BLaER1 treated with 17β-estradiol and CSF1 and Interleukin-3, amounts not matched to agents 10 nM and 100 nM (cell line): ENCODE data around the gene TAF6L.
"Not testable (repeated sequence)": the region's sequence is repeated elsewhere in the genome, so short reads cannot be mapped to it uniquely, and the experiment has no call there.

Experiments
- H3K27ac ChIP-seq, 11 experiments: shearing (Covaris generic); formaldehyde crosslinking; 2 replicates each; pipeline ENCODE4 v1.8.1; 2022
- H3K27me3 ChIP-seq, 11 experiments: shearing (Covaris generic); formaldehyde crosslinking; 2 replicates each; pipeline ENCODE4 v1.8.1; 2022
- H3K36me3 ChIP-seq, 11 experiments: shearing (Covaris generic); formaldehyde crosslinking; 2 replicates each; pipeline ENCODE4 v1.8.1; 2022
- H3K4me1 ChIP-seq, 10 experiments: shearing (Covaris generic); formaldehyde crosslinking; 2 replicates each; pipeline ENCODE4 v1.8.1; 2022
- H3K4me2 ChIP-seq, 11 experiments: shearing (Covaris generic); formaldehyde crosslinking; 2 replicates each; pipeline ENCODE4 v1.8.1; 2022
- H3K4me3 ChIP-seq, 10 experiments: shearing (Covaris generic); formaldehyde crosslinking; 2 replicates each; pipeline ENCODE4 v1.8.1; 2022
- H3K9ac ChIP-seq, 11 experiments: shearing (Covaris generic); formaldehyde crosslinking; 2 replicates each; pipeline ENCODE4 v1.8.1; 2022
- H3K9me3 ChIP-seq, 11 experiments: shearing (Covaris generic); formaldehyde crosslinking; replicated peaks in 1 of 11; 2 replicates each; pipeline ENCODE4 v1.8.1; 2022
- H4K20me1 ChIP-seq, 11 experiments: shearing (Covaris generic); formaldehyde crosslinking; 2 replicates each; pipeline ENCODE4 v1.8.1; 2022
- Cebpa-rat ChIP-seq, 11 experiments: shearing (Covaris generic); IDR thresholded peaks; 2 replicates each; pipeline ENCODE4 v1.8.1; 2022

The TAF6L gene

GRCh38 chr11:62752994-62753735 is 18.0 kb upstream of the TAF6L start:
- H4K20me1 ChIP-seq, result peaks cover 0 to 27% (median 0%) of the 10 kb centered on the region in 11 experiments; a peak in 5 of 22 replicates
- peak overlapping the region; percentile 85 to 96 (median 92) for H3K9ac ChIP-seq
- H3K27ac ChIP-seq, result peak overlapping the region; percentile 78 to 97 (median 94); a peak in 18 of 22 replicates
- no peaks in the 10 kb centered on the region for H3K27me3 ChIP-seq
- peak overlapping the region; percentile 76 to 97 (median 91) for H3K4me2 ChIP-seq
- H3K9me3 ChIP-seq, result no peaks in the 10 kb centered on the region
- no peak for TF ChIP-seq Cebpa-rat (IDR thresholded peaks at IDR 0.05)
- peaks cover 34 to 60% (median 44%) of the 10 kb centered on the region in 10 experiments for H3K4me1 ChIP-seq
- peak overlapping the region; percentile 55 to 80 (median 68) for H3K4me3 ChIP-seq
- H3K36me3 ChIP-seq, result peaks cover 10 to 43% (median 18%) of the 10 kb centered on the region in 11 experiments; a peak in 19 of 22 replicates

- Histone ChIP-seq H3K4me1 (peaks cover 26 to 53% (median 36%) of the 10 kb centered on the region in 10 experiments), H3K27ac (peak within 1 kb of the TSS; percentile 78 to 97 (median 94); a peak in 21 of 22 replicates), H3K4me2 (peak within 1 kb of the TSS; percentile 76 to 97 (median 91)), H4K20me1 (peaks cover 0 to 21% (median 0%) of the 10 kb centered on the region in 11 experiments; a peak in 5 of 22 replicates), H3K27me3 (no peaks in the 10 kb centered on the region), H3K9ac (peak within 1 kb of the TSS; percentile 85 to 96 (median 92)), H3K36me3 (peaks cover 6 to 37% (median 18%) of the 10 kb centered on the region in 11 experiments; a peak in 19 of 22 replicates), H3K4me3 (peak within 1 kb of the TSS; percentile 55 to 80 (median 68)), H3K9me3 (no peaks in the 10 kb centered on the region)
- no peak for TF ChIP-seq Cebpa-rat (IDR thresholded peaks at IDR 0.05)
These were observed 17.2 kb upstream of the TAF6L start, which contains the start of gene ZBTB3 for GRCh38 chr11:62753736-62754603. ZBTB3 (minus strand) TSS chr11:62754160; CDS start chr11:62753664, 496 bp downstream.

- peak overlapping the region in 4 of 11 experiments; percentile 88 to 97 (median 92); a peak in 5 of 22 replicates for H3K27ac ChIP-seq
- peaks cover 6 to 27% (median 16%) of the 10 kb centered on the region in 11 experiments; a peak in 18 of 22 replicates for H3K36me3 ChIP-seq
- peak overlapping the region in 1 of 10 experiments; percentile 68; a peak in 5 of 20 replicates for H3K4me3 ChIP-seq
- H3K9ac ChIP-seq, result peak overlapping the region in 8 of 11 experiments; percentile 85 to 96 (median 90); a peak in 11 of 22 replicates
- H4K20me1 ChIP-seq, result peaks cover 0 to 21% (median 0%) of the 10 kb centered on the region in 11 experiments; a peak in 4 of 22 replicates
- H3K4me2 ChIP-seq, result peak overlapping the region in 10 of 11 experiments; percentile 67 to 86 (median 76); a peak in 18 of 22 replicates
- H3K27me3 ChIP-seq, result no peaks in the 10 kb centered on the region
- peaks cover 22 to 41% (median 30%) of the 10 kb centered on the region in 10 experiments for H3K4me1 ChIP-seq
- no peaks in the 10 kb centered on the region for H3K9me3 ChIP-seq
- no peak for TF ChIP-seq Cebpa-rat (IDR thresholded peaks at IDR 0.05)
These were observed 16.0 kb upstream of the TAF6L start for GRCh38 chr11:62755086-62755615.

GRCh38 chr11:62757846-62758788 is 13.1 kb upstream of the TAF6L start:
- Histone ChIP-seq H3K4me3 (no peak overlapping the region), H3K9me3 (no peaks in the 10 kb centered on the region), H3K27me3 (no peaks in the 10 kb centered on the region), H3K9ac (no peak overlapping the region), H3K36me3 (peaks cover 0 to 8% (median 5%) of the 10 kb centered on the region in 11 experiments; a peak in 6 of 22 replicates), H4K20me1 (peaks cover 0 to 5% (median 0%) of the 10 kb centered on the region in 11 experiments; a peak in 3 of 22 replicates), H3K4me2 (no peak overlapping the region), H3K27ac (no peak overlapping the region), H3K4me1 (peaks cover 24 to 38% (median 30%) of the 10 kb centered on the region in 10 experiments)
- TF ChIP-seq Cebpa-rat (IDR thresholded peaks at IDR 0.05), result no peak; a peak in 1 of 22 replicates

GRCh38 chr11:62760867-62761227 is 10.3 kb upstream of the TAF6L start:
- not testable (repeated sequence) for H3K9me3 ChIP-seq, H3K27me3 ChIP-seq, H4K20me1 ChIP-seq
- Histone ChIP-seq H3K4me2 (peak overlapping the region; percentile 49 to 88 (median 63)), H3K36me3 (peaks cover 14 to 34% (median 24%) of the 10 kb centered on the region in 11 experiments), H3K9ac (peak overlapping the region in 8 of 11 experiments; percentile 52 to 91 (median 73); a peak in 13 of 22 replicates), H3K4me3 (peak overlapping the region; percentile 22 to 92 (median 82); a peak in 18 of 20 replicates), H3K27ac (peak overlapping the region in 7 of 11 experiments; percentile 17 to 56 (median 38); a peak in 8 of 22 replicates), H3K4me1 (peaks cover 14 to 32% (median 25%) of the 10 kb centered on the region in 10 experiments)

- peak overlapping the region; percentile 22 to 92 (median 83); a peak in 21 of 22 replicates for H3K27ac ChIP-seq
- no peaks in the 10 kb centered on the region for H3K9me3 ChIP-seq
- H3K9ac ChIP-seq, result peak overlapping the region; percentile 76 to 89 (median 86)
- TF ChIP-seq Cebpa-rat (IDR thresholded peaks at IDR 0.05), result no peak
- H3K4me3 ChIP-seq, result peak overlapping the region; percentile 57 to 74 (median 68)
- H3K4me1 ChIP-seq, result peaks cover 27 to 57% (median 45%) of the 10 kb centered on the region in 10 experiments
- H3K36me3 ChIP-seq, result peaks cover 26 to 55% (median 32%) of the 10 kb centered on the region in 11 experiments
- H4K20me1 ChIP-seq, result no peaks in the 10 kb centered on the region
- no peaks in the 10 kb centered on the region for H3K27me3 ChIP-seq
- peak overlapping the region; percentile 79 to 96 (median 93) for H3K4me2 ChIP-seq
These were observed 435 bp upstream of the TAF6L start for GRCh38 chr11:62770778-62771143.

GRCh38 chr11:62774407-62774806 is 3.2 kb downstream of the TAF6L start:
- Histone ChIP-seq H3K36me3 (peaks cover 32 to 62% (median 41%) of the 10 kb centered on the region in 11 experiments), H3K4me1 (peaks cover 27 to 71% (median 55%) of the 10 kb centered on the region in 10 experiments), H3K27me3 (no peaks in the 10 kb centered on the region), H3K4me3 (no peak overlapping the region), H3K9me3 (no peaks in the 10 kb centered on the region), H3K4me2 (peak overlapping the region in 5 of 11 experiments; percentile 0 to 62 (median 28); a peak in 7 of 22 replicates), H4K20me1 (peaks cover 0 to 4% (median 0%) of the 10 kb centered on the region in 11 experiments; a peak in 1 of 22 replicates), H3K9ac (no peak overlapping the region), H3K27ac (peak overlapping the region in 4 of 11 experiments; percentile 39 to 68 (median 60); a peak in 7 of 22 replicates)
- TF ChIP-seq Cebpa-rat (IDR thresholded peaks at IDR 0.05), result no peak
